NK-92 (cell line): ENCODE measurements around the gene R3HDM1.
"Not testable (repeated sequence)": the region's sequence is repeated elsewhere in the genome, so short reads cannot be mapped to it uniquely, and the experiment has no call there.

ENCODE experiments used
- DNase-seq: peaks from one replicate; lab custom pipeline; 2025; ENCODE audit not compliant: unreplicated experiment; lab: John Stamatoyannopoulos, UW

R3HDM1 gene

DNA sequence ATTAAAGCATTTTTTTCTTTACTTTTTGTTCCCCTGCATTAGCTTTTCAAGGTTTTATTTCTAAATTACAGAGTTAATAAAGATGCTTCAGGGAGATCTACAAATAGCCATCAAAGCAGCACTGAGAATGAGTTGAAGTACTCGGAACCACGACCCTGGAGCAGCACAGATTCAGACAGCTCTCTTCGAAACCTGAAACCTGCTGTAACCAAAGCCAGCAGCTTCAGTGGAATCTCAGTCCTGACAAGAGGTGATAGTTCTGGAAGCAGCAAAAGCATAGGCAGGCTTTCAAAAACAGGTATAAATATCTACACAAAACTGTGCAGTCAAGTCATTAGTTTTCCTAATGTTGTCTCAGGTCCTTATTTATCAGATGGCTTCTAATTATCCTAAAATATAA, 107.5 kb downstream of the R3HDM1 start:
- DNase-seq = no peak

DNA sequence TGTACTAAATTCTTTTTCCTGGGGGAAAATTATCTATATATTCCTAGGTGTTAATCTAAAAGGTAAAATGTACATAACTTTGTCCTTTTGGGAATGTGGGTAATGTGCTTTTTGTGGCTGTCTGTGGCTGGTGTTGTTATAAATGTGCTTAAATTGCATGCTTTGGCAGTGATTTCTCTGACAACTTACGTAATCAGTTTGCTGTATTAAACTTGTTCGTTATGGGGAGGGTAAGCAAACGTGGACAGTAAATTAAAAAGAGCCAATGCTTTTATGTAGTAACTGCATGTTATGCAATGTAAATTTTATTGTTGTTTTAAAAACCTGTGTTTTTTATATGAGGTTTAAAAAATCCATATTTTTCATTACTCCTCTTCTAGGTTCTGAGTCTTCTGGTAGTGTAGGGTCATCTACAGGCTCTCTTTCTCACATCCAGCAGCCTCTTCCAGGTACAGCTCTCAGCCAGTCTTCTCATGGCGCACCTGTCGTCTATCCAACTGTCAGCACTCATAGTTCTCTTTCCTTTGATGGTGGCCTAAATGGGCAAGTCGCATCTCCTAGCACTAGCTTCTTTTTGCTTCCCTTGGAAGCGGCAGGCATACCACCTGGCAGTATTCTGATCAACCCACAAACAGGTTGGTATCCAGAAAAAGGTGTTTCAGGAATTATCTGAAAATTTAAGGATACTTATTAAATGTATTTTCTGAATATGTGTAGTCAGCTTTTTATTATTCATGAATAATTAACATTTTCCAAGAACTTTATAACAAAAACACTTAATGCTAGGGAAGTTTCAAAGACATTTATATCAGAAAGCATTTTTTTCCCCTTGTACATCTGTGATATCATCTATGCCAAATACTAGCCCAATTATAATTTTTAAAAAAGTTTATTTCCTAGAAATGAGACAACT, 110.1 kb downstream of the R3HDM1 start:
- DNase-seq = no peak

DNA sequence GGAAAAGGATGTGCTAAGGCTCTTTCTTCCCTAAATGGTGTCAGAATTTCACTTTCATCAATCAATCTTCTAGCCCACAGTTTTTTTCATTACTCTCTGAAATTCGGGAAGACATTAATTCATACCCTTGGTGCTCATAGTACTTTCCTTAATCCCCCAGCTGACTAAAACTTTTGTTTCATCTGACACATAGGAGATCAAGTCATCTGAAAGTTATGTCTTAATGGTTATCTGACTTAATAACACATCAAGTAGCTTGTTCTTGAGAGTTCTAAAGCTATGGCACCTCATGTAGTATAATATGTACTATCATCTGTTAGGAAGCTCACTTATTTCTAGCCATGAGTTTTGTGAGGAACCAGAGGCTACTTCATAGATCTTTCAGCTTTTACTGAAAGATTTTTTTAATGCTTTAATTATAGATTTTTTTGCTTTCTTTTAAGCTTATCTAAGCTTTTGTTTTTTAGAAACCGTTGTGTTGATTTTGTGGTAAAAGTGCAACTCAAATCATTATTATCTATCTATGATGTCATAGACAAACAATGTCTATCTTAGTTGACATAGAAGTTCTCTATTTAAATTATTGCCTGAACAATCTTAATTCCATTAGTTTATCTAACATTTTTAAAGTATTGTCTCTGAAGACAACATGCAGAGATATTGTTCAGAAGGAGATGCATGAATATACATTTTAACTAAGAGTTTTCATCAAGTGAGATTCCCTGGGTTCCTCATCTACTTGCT, 116.7 kb downstream of the R3HDM1 start:
- no peak for DNase-seq

DNA sequence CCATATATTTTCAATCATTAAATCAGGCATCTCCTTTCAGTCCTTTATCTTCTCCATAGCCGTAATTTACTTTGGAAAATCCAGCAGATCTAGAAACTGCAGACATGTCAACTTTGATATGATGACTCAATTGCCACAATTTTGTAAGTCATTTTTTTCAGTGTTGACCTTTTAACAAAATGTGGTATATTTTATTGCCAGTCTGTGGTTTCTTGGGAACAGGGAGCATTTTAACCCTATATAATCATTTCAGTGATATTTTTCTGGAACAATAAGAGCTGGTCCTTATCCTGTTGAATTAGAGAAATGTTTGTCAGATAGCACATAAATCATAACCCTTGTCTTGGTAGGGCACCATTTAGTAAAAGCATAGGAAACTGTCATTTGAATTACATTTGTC, 119.4 kb downstream of the R3HDM1 start:
- no peak for DNase-seq

DNA sequence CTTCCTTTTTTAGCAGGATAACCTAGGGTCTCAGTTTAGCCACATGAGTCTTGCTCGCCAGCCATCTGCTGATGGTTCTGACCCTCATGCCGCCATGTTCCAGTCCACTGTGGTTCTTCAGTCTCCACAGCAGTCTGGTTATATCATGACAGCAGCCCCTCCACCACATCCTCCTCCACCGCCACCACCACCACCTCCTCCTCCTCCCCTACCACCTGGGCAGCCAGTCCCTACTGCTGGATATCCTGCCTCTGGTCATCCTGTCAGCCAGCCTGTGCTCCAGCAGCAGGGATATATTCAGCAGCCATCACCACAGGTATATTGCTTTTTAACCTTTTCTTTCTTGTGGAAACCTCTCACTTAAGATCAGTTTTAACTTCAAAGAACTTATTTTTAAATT, 120.4 kb downstream of the R3HDM1 start:
- DNase-seq = no peak

DNA sequence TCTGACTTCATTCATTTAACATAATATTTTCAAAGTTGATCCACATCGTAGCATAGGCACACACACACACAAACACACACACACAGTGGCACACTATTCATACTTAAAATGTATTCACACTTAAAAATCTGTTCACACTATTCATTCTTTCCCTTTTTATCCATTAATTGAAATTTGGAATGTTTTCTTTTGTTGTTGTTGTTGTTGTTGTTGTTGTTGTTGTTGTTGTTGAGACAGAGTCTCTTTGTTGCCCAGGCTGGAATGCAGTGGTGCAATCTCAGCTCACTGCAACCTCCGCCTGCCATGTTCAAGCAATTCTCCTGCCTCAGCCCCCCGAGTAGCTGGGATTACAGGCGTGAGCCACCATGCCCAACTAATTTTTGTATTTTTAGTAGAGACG, 123.0 kb downstream of the R3HDM1 start:
- not testable (repeated sequence) for DNase-seq

DNA sequence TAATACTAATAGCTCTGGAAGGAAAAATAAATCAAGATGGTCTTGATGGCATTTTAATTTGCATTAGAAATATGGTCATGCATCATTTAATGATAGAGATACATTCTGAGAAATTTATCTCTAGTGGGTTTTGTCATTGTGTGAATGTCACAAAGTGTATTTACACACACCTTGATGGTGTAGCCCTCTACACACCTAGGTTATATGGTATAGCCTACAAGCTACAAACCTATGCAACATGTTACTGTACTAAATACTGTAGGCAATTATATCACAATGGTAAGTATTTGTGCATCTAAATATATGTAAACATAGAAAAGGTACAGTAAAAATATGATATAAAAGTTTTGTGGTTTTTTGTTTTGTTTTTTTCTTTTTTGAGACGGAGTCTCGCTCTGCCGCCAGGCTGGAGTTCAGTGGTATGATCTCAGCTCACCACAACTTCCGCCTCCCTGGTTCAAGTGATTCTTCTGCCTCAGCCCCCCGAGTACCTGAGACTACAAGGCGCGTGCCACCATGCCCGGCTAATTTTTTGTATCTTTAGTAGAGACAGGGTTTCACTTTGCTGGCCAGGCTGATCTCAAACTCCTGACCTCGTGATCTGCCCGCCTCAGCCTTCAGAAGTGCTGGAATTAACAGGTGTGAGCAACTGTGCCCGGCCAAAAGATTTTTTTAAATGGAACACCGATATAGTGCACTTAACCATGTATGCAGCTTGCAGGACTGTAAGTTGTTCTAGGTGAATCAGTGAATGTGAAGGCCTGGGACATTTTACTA, 126.7 kb downstream of the R3HDM1 start:
- no peak for DNase-seq

DNA sequence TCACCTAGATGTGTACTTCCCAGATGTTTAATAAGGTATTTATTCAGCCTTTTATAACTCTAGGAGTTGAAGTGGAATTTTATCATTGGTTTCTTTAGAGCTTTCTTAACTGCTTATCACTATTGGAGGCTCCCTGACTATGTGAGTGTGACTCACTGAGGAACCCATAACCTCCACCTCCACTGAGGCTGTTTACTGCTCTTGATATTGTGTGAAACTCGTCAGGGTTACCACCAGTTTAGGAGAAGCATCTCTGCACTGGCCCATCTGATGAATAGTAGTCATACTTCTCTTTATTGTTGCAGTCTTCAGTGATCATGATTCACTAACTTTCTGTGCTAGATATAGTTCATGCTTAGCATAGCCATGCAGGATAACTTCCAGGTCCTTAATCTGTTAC, 130.8 kb downstream of the R3HDM1 start:
- DNase-seq = no peak

DNA sequence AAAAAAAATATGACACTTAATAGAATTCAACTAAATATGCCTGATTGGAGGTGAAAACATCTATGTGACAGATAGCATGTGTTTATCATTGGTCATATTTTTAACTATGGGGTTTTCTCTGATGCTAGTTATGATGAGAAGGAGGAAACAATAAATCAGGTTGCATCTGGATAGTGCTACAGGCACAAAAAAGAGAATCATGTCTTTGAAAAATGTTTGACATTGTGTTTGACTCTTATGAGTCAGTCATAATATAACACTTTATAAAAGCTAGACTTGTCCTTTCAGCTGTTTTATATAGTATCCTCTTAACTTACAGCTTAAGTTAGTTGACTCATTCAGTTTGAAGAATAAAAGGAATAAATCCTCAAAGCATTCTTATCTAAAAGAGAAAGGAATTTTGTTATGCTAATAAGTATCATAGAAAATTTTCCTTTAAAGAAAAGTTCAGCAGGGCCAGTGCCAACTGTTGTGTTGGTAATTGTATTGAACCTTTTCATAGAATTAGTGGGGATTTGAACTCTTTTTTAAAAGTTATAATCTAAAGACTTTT, 131.9 kb downstream of the R3HDM1 start:
- no peak for DNase-seq

DNA sequence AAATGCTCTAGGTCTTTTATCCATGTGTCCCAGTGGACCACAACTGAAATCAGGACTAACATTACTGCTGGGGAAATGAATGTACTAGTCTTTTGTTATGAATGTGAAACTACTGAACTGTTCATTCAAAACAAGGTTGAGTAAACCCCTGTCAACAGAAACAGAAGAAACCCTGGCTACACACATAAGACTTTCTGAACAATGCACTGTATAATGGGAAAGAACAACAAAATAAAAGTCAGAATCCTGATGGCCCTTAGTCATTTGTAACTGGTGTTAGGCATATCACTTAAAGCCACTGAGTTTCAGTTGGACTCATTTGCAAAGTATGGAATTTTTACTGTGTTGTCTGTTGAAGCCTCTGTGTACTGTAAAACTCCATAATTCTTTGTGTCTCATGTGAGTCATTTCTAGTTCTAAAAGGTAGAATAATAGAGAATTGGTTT, 133.4 kb downstream of the R3HDM1 start:
- no peak for DNase-seq

DNA sequence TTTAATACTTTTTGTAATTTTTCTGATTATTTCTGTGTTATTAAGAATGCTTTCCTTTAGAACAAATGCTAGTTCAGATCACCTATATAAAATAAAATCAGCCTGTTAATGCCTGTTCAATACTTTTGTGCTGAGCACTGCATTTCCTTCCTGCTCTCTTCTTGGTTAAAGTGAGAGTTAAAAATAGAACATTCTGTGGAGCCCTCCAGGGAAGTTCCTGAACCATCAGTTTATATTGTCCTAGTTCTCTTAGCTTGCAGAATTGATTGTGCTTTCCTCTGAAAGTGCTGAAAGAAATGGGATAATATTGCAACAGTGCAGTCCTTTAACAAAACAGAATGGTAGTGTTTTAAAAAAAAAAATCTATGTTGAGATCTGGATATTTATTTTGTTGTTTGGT, 135.8 kb downstream of the R3HDM1 start:
- DNase-seq = no peak

DNA sequence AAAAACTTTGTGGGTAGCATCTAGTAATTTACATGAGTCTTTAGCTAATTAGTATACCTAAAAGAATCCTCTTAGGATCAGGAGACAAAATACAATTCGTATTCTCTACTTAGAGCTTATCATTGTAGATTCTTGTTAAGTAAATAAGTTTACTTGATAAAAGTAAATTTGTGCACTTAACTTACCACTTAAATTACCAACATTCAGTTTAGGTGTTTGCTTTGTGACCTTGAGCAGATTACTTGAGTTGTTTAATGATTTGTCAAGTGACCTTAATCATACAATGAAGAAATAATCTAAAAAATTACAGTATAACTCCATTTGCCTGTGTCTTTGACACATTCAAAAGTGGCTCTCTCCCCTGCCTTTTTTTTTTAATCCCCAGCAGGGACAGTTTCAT, 143.2 kb downstream of the R3HDM1 start:
- no peak for DNase-seq

DNA sequence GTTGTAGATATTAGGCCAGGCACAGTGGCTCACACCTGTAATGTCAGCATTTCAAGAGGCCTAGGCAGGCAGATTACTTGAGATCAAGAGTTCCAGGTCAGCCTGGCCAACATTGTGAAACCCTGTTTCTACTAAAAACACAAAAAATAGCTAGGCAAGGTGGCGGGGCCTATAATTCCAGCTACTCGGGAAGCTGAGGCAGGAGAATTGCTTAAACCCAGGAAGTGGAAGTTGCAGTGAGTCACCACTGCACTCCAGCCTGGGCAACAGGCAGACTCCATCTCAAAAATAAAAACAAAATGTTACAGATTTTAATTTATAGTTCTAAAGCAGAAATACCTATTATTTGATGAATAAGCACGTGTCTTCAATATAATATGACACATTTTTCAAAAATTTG, 144.7 kb downstream of the R3HDM1 start:
- DNase-seq = no peak

DNA sequence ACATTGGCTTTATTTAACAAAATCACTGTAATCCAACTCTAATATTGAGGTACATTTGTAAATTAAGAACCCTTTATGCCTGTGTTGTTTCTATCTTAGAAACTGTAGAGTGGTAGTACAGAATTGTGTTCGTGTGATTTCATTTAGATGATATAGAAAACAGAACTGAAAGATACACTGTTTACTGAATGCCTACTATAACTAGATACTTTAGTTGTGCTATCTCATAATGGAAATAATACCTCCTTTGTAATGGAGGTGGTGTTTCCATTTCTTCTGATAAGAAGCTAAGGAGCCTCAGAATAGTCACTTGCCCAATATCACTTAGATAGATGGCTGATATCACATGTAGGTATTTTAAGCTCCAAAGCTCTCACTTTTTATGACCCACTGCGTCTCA, 147.8 kb downstream of the R3HDM1 start:
- DNase-seq = no peak

DNA sequence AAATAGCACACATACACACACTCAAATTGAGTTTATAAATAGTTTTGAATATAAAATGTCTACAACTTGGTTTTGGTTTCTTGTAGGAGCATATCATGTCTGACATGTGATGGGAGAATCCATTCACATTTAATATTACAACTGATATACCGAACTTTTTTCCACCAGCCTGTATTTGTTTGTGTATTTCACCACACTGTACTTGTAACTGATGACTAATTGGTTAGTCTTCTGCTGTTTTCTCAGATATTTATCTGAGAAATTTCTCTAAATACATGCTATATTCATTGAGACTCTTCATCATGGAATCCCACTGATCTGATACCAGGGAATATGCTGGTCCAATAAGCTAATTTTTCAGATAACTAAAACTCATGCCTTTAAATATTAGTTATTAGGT, 154.1 kb downstream of the R3HDM1 start:
- DNase-seq = no peak

DNA sequence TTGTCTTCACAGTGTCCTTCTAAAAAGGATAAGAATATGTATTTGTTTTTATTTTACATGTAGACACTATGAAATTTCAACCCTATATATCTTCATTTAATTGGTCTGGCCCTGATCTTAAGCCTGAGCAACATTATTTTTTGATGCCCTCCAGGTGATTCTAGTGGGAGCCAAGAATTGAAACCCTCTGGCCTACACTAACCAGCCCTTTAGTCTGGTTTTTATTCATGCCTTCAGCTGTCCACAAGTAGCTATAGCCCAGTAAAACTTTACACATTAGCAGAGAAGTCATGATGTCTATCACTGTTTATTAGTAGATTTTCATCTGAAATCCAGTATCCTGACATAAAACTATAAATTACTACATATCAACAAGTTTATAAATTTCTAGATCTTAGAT, 157.7 kb downstream of the R3HDM1 start:
- no peak for DNase-seq

DNA sequence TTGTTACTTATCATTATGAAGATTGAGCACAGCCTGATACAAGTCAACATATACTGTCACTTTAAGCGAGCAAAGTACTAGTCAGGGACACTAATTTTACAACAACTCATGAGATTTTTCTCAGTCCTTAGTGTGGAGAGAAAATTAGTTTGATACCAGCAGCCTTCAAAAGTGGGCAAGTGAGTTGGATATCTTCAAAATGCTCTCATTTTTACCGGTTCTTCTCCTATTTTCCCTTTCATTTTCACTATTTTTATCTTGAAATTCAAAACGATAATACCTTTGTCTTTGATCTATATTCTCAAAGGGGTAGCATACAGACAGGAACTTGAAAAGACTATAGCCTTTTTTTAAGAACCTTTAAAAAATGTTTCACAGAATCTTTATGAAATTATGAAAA, 158.4 kb downstream of the R3HDM1 start:
- DNase-seq = no peak

DNA sequence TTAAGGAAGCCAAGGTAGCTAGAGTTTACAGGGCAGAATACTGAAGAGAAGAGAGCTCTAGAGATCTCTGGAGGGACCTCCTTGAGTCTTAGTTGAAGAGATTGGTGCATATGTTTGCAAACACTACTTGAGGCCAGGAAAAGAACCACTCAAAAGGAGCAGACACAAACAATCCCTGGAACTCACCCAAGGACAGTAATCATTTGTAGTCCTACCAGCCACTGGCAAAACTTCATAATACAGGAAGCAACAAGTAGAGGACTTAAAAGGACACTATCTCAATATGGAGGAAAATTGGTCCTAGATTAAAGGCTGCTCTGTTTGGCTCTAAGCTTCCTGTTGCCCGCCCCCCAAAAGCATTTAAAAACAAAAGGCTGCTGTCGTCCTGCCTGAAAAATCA, 163.4 kb downstream of the R3HDM1 start:
- DNase-seq = no peak

DNA sequence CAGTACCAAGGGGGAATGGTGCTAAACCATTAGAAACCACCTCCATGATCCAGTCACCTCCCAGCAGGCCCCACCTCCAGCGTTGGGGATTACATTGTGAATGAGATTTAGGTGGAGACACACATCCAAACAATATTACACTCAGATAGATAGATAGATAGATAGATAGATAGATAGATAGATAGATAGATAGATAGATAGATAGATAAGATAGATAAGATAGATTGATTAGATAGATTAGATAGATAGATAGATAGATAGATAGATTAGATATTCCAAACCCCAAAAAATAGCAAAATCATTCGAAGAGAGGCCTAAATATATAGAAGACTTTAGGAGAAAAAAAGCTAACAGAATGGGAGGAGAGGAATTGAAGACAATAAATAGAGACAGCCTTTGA, 167.6 kb downstream of the R3HDM1 start:
- no peak for DNase-seq

DNA sequence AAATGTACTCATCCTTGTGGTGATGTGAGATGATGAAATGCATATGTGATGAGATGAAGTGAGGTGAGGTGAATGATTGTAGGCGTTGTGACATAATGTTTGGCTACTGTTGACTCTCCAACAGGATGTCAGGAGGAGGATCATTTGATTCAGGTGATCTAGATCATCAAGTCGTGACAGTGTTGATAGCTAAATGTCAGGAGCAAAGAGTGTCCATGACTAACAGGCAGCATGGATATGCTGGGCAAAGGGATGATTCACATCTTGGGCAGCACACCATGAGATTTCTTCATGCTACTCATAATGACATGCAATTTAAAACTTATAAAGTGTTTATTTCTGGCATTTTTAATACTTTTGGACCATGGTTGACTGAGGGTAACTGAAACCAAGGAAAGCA, 170.2 kb downstream of the R3HDM1 start:
- DNase-seq = no peak

DNA sequence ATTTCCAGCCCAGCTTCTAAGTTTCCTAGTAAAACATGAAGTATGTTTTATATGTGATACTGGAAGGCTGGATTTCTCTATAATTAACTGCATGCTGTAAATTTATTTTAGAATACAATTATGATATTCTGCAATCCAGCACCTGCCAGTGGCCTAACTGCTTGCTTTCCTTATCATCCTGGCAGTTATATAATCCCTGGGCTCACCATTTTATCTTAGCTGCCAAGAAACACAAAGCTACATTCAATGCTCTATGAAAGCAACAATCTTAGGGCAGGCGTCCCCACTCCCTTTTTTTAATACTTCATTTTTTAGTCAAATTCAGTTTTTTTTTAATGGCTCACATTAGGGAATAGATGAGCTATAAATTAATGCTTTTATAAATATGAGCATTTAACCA, 172.0 kb downstream of the R3HDM1 start:
- DNase-seq = no peak
